Vagina (tissue), 2 donors: ENCODE results near the gene CCDC85C. TPM values are rescaled to one million over a fixed set of nuclear protein-coding genes. Genes with fewer than 3 reads are reported as not detected.

Experiments
- DNase-seq, 2 donors: peaks; one replicate each; pipeline ENCODE4 v3.0.0-alpha.2; 2017; ENCODE audit errors: extremely low spot score in 2 of 2
- H3K27ac ChIP-seq: fragments of 200-600 bp; sonication (generic); one replicate; pipeline ENCODE4 v1.5.1; 2019
- H3K27me3 ChIP-seq: fragments of 200-600 bp; sonication (generic); one replicate; pipeline ENCODE4 v1.5.1; 2019
- H3K36me3 ChIP-seq, 2 donors: fragments of 200-600 bp; sonication (generic); one replicate each; pipeline ENCODE4 v1.5.1; 2017 to 2019
- H3K4me1 ChIP-seq: fragments of 200-600 bp; sonication (generic); one replicate; pipeline ENCODE4 v1.5.1; 2019
- H3K4me3 ChIP-seq, 2 donors: fragments of 200-600 bp; sonication (generic); 1 replicate in 1 of 2; 2 replicates in 1 of 2; pipeline ENCODE4 v1.5.1; 2016 to 2019
- H3K9me3 ChIP-seq: fragments of 200-600 bp; sonication (generic); one replicate; pipeline ENCODE4 v1.5.1; 2019
- POLR2A ChIP-seq, 2 donors: fragments of 450-650 bp; IDR thresholded peaks; one replicate each; pipeline ENCODE4 v1.6.1; 2017; ENCODE audit warnings: antibody characterized with exemption in 2 of 2, mild to moderate bottlenecking in 2 of 2, moderate library complexity in 2 of 2
- POLR2AphosphoS5 ChIP-seq, 2 donors: sonication (generic); formaldehyde crosslinking; IDR thresholded peaks; one replicate each; pipeline ENCODE4 v1.9.0; 2017; ENCODE audit warnings: antibody characterized with exemption in 2 of 2, mild to moderate bottlenecking in 2 of 2, low read depth in 1 of 2; ENCODE audit not compliant: insufficient read depth in 1 of 2
- intact Hi-C: fragments of 100-400 bp; cut with DNase I; formaldehyde crosslinking; loops from one replicate; pipeline ENCODE4 v1.15.1; 2023
- total RNA-seq: library from RNA; depleted of rRNA; stranded (reverse); fragments of >200 nt; gene quantifications from one replicate; pipeline ENCODE4 v1.2.3, GENCODE V29; 2016
- TF ChIP-seq, protein P1 (sequence below), 3 experiments: fragments of 450-650 bp in 2 of 3; fragments of 200-600 bp in 1 of 3; sonication (generic) in 1 of 3; IDR thresholded peaks; one replicate each; pipeline ENCODE4 v1.5.1; 2017 to 2019; ENCODE audit warnings: antibody characterized with exemption in 3 of 3, mild to moderate bottlenecking in 2 of 3, moderate library complexity in 2 of 3

Gene CCDC85C
- total RNA-seq, 1 donor from 2014 or later, result 6.9 TPM

DNA sequence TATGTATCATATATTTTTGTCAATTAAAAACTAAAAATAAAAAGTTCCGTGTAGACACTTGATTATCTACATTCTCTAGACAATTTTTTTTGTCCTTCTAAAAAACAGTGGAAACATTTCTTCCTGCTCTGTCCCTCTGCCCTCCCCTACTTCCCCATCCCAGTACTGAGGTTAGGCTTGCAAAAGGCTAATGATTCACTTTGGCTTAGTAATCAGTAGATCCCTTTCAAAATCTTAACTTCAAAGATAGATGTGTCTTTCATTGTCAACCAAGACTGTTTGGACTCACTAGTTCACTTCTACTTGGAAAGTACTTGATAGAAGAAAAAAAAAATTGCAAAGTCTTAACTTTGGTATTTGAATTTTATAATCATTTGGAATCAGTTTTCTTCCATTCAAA is 127.1 kb downstream of the CCDC85C start:
- TF ChIP-seq POLR2AphosphoS5 (IDR thresholded peaks at IDR 0.05; ENCODE audit: insufficient read depth in 1 of 2, low read depth in 1 of 2), result no peak
- no peak for TF ChIP-seq POLR2A (IDR thresholded peaks at IDR 0.05)
- TF ChIP-seq, protein P1, sequence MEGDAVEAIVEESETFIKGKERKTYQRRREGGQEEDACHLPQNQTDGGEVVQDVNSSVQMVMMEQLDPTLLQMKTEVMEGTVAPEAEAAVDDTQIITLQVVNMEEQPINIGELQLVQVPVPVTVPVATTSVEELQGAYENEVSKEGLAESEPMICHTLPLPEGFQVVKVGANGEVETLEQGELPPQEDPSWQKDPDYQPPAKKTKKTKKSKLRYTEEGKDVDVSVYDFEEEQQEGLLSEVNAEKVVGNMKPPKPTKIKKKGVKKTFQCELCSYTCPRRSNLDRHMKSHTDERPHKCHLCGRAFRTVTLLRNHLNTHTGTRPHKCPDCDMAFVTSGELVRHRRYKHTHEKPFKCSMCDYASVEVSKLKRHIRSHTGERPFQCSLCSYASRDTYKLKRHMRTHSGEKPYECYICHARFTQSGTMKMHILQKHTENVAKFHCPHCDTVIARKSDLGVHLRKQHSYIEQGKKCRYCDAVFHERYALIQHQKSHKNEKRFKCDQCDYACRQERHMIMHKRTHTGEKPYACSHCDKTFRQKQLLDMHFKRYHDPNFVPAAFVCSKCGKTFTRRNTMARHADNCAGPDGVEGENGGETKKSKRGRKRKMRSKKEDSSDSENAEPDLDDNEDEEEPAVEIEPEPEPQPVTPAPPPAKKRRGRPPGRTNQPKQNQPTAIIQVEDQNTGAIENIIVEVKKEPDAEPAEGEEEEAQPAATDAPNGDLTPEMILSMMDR (IDR thresholded peaks at IDR 0.05), result no peak
- intact Hi-C loops, result no loop called here
- H3K4me3 ChIP-seq, result no peak overlapping the region
- no peaks in the 10 kb centered on the region for H3K9me3 ChIP-seq
- DNase-seq, result no peak
- no peak overlapping the region for H3K27ac ChIP-seq
- no peaks in the 10 kb centered on the region for H3K36me3 ChIP-seq
- H3K27me3 ChIP-seq, result no peaks in the 10 kb centered on the region
- peaks cover 40% of the 10 kb centered on the region for H3K4me1 ChIP-seq

DNA sequence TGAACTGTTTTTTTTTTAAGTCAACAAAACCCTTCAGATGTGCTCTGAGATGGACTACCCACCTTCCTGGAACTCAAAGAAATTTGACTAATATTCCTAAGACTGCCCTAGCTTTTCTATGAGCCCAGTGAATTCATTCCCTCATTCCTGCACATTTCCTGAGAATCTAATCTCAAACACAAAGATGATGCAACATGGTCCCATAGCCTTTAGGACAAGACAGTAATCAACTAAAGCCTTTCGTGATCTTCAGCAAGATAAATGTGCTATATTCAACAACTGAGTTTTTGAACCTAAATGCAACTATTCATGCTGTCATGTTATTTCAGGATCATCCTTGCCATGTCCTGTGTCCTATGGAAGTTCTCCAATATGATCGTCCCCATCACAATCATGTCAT is 128.3 kb downstream of the CCDC85C start:
- Histone ChIP-seq H3K4me1 (peaks cover 40% of the 10 kb centered on the region), H3K36me3 (no peaks in the 10 kb centered on the region), H3K9me3 (no peaks in the 10 kb centered on the region), H3K27ac (no peak overlapping the region), H3K4me3 (no peak overlapping the region), H3K27me3 (no peaks in the 10 kb centered on the region)
- TF ChIP-seq POLR2A (IDR thresholded peaks at IDR 0.05) (no peak), POLR2AphosphoS5 (IDR thresholded peaks at IDR 0.05; ENCODE audit: insufficient read depth in 1 of 2, low read depth in 1 of 2) (no peak)
- TF ChIP-seq, protein P1 (IDR thresholded peaks at IDR 0.05), result no peak
- intact Hi-C loops, result no loop called here
- no peak for DNase-seq

- intact Hi-C loops, result no loop called here
- H3K36me3 ChIP-seq, result no peaks in the 10 kb centered on the region
- DNase-seq, result no peak
- no peak overlapping the region for H3K4me3 ChIP-seq
- H3K27ac ChIP-seq, result no peak overlapping the region
- no peaks in the 10 kb centered on the region for H3K27me3 ChIP-seq
- H3K4me1 ChIP-seq, result peaks cover 40% of the 10 kb centered on the region
- no peaks in the 10 kb centered on the region for H3K9me3 ChIP-seq
- TF ChIP-seq POLR2AphosphoS5 (IDR thresholded peaks at IDR 0.05; ENCODE audit: insufficient read depth in 1 of 2, low read depth in 1 of 2), result no peak
- TF ChIP-seq, protein P1 (IDR thresholded peaks at IDR 0.05), result no peak
- TF ChIP-seq POLR2A (IDR thresholded peaks at IDR 0.05), result no peak
These were observed 128.8 kb downstream of the CCDC85C start for GRCh38 chr14:99475179-99475578.

DNA sequence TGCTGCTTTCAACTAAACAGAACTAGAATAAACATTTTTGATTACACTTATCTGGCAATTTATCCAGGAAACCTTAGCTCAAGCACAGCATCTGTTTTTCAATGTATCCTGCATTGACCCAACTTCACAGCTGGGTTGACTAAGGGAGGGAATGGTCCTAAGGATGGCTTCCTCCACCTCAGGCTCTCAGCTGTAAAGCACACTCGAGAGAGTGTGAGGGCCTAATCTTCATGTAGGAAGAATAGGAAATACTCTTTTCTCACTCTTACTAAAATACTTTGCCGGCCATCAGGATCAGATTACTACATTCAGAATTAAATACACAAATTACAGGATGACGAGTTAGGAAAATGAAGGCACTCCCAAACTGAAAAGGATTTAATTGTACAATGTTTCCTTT is 130.5 kb downstream of the CCDC85C start:
- TF ChIP-seq, protein P1 (IDR thresholded peaks at IDR 0.05), result no peak
- TF ChIP-seq POLR2A (IDR thresholded peaks at IDR 0.05), result no peak
- no peak for TF ChIP-seq POLR2AphosphoS5 (IDR thresholded peaks at IDR 0.05; ENCODE audit: insufficient read depth in 1 of 2, low read depth in 1 of 2)
- Histone ChIP-seq H3K4me3 (no peak overlapping the region), H3K4me1 (peaks cover 39% of the 10 kb centered on the region), H3K27me3 (no peaks in the 10 kb centered on the region), H3K27ac (no peak overlapping the region), H3K9me3 (no peaks in the 10 kb centered on the region), H3K36me3 (no peaks in the 10 kb centered on the region)
- intact Hi-C loops, result loop anchor here (5.0 kb wide), 1 partner anchor 599 kb away; no protein-coding TSS in a partner anchor
- DNase-seq, result no peak

- Histone ChIP-seq H3K36me3 (no peaks in the 10 kb centered on the region), H3K4me3 (no peak overlapping the region), H3K27me3 (no peaks in the 10 kb centered on the region), H3K4me1 (peaks cover 37% of the 10 kb centered on the region), H3K27ac (no peak overlapping the region), H3K9me3 (no peaks in the 10 kb centered on the region)
- TF ChIP-seq POLR2AphosphoS5 (IDR thresholded peaks at IDR 0.05; ENCODE audit: insufficient read depth in 1 of 2, low read depth in 1 of 2) (no peak), POLR2A (IDR thresholded peaks at IDR 0.05) (no peak)
- TF ChIP-seq, protein P1 (IDR thresholded peaks at IDR 0.05), result no peak
- intact Hi-C loops, result loop anchor here (5.0 kb wide), 1 partner anchor 599 kb away; no protein-coding TSS in a partner anchor
- DNase-seq, result no peak
These were observed 131.1 kb downstream of the CCDC85C start for GRCh38 chr14:99472937-99473336.
